Neural progenitor cell (in vitro differentiated cells): ENCODE data around the gene PLG. TPM values are rescaled to one million over a fixed set of nuclear protein-coding genes. Genes with fewer than 3 reads are reported as not detected.
"Not testable (repeated sequence)": the region's sequence is repeated elsewhere in the genome, so short reads cannot be mapped to it uniquely, and the experiment has no call there.

ENCODE experiments used
- DNase-seq: peaks from one replicate; pipeline ENCODE4 v3.0.0-alpha.2; 2016; ENCODE audit warnings: low spot score
- H2AFZ ChIP-seq: fragments of 200-600 bp; sonication (generic); replicated peaks from 2 replicates; pipeline ENCODE4 v1.6.1; 2016; ENCODE audit warnings: antibody characterized with exemption
- H3F3A ChIP-seq: fragments of 200-600 bp; sonication (generic); 2 replicates; pipeline ENCODE4 v1.6.1; 2016; ENCODE audit warnings: antibody characterized with exemption, low read depth
- H3K27ac ChIP-seq: fragments of 200-600 bp; sonication (generic); 2 replicates; pipeline ENCODE4 v1.5.1; 2016; ENCODE audit warnings: mild to moderate bottlenecking
- H3K27me3 ChIP-seq: fragments of 200-600 bp; sonication (generic); 2 replicates; pipeline ENCODE4 v1.6.1; 2016; ENCODE audit warnings: mild to moderate bottlenecking, moderate library complexity
- H3K36me3 ChIP-seq: fragments of 200-600 bp; sonication (generic); 2 replicates; pipeline ENCODE4 v1.5.1; 2016
- H3K4me1 ChIP-seq: fragments of 200-600 bp; sonication (generic); 2 replicates; pipeline ENCODE4 v1.6.1; 2016; ENCODE audit warnings: mixed run types
- H3K4me2 ChIP-seq: fragments of 200-600 bp; sonication (generic); 2 replicates; pipeline ENCODE4 v1.6.1; 2016
- H3K4me3 ChIP-seq: fragments of 200-600 bp; sonication (generic); 2 replicates; pipeline ENCODE4 v1.5.1; 2016
- H3K79me2 ChIP-seq: fragments of 200-600 bp; sonication (generic); 2 replicates; pipeline ENCODE4 v1.6.1; 2016; ENCODE audit warnings: low read depth
- H3K9ac ChIP-seq: fragments of 200-600 bp; sonication (generic); 2 replicates; pipeline ENCODE4 v1.6.1; 2016
- H3K9me3 ChIP-seq: fragments of 200-600 bp; sonication (generic); 2 replicates; pipeline ENCODE4 v1.5.1; 2016; ENCODE audit warnings: low read depth
- H4K20me1 ChIP-seq: fragments of 200-600 bp; sonication (generic); 2 replicates; pipeline ENCODE4 v1.6.1; 2016; ENCODE audit warnings: low read depth
- H3K27ac Mint-ChIP-seq: 3 replicates; pipeline ENCODE4 v1.8.0; 2021; ENCODE audit warnings: mixed read lengths
- H3K27me3 Mint-ChIP-seq: 2 replicates; pipeline ENCODE4 v1.8.0; 2022; ENCODE audit warnings: low read depth, mild to moderate bottlenecking, inconsistent platforms, moderate library complexity, mixed read lengths; ENCODE audit not compliant: insufficient read depth
- H3K36me3 Mint-ChIP-seq: 3 replicates; pipeline ENCODE4 v1.8.0; 2021; ENCODE audit warnings: mixed read lengths
- H3K4me1 Mint-ChIP-seq: 3 replicates; pipeline ENCODE4 v1.8.0; 2021; ENCODE audit warnings: mixed read lengths
- H3K4me3 Mint-ChIP-seq: 3 replicates; pipeline ENCODE4 v1.8.0; 2021; ENCODE audit warnings: mild to moderate bottlenecking, moderate library complexity, mixed read lengths
- H3K9me3 Mint-ChIP-seq: 3 replicates; pipeline ENCODE4 v1.8.0; 2020; ENCODE audit warnings: mixed read lengths
- CTCF ChIP-seq: fragments of 200-600 bp; sonication (generic); IDR thresholded peaks from 2 replicates; pipeline ENCODE4 v1.5.1; 2017; ENCODE audit warnings: antibody characterized with exemption, mild to moderate bottlenecking
- EZH2 ChIP-seq: fragments of 200-600 bp; sonication (generic); IDR thresholded peaks from 2 replicates; pipeline ENCODE4 v1.6.1; 2017; ENCODE audit warnings: antibody characterized with exemption, mild to moderate bottlenecking, moderate library complexity
- EZH2phosphoT487 ChIP-seq: fragments of 200-600 bp; sonication (generic); IDR thresholded peaks from 2 replicates; pipeline ENCODE4 v1.6.1; 2017; ENCODE audit warnings: antibody characterized with exemption
- total RNA-seq: library from RNA; depleted of rRNA; stranded (reverse); fragments of >200 nt; gene quantifications from 2 replicates; pipeline ENCODE4 v1.2.3, GENCODE V29; 2015; ENCODE audit warnings: low replicate concordance

PLG gene
- total RNA-seq, 1 donor from 2014 or later: not detected

- Mint-ChIP-seq H3K4me3 (no peak overlapping the region), H3K9me3 (peaks cover 6% of the 10 kb centered on the region), H3K36me3 (no peaks in the 10 kb centered on the region), H3K27me3 (no peaks in the 10 kb centered on the region), H3K27ac (no peak overlapping the region), H3K4me1 (no peaks in the 10 kb centered on the region)
- no peaks in the 10 kb centered on the region for H3F3A ChIP-seq
- H3K79me2 ChIP-seq: no peaks in the 10 kb centered on the region
- no peak overlapping the region for H3K9ac ChIP-seq
- no peaks in the 10 kb centered on the region for H3K4me1 ChIP-seq
- no peak overlapping the region for H3K4me2 ChIP-seq
- H3K4me3 ChIP-seq: no peak overlapping the region
- DNase-seq: no peak
- H4K20me1 ChIP-seq: no peaks in the 10 kb centered on the region
- no peak overlapping the region for H3K27ac ChIP-seq
- no peaks in the 10 kb centered on the region for H3K36me3 ChIP-seq
- no peak overlapping the region for H2AFZ ChIP-seq
- no peaks in the 10 kb centered on the region for H3K9me3 ChIP-seq
- H3K27me3 ChIP-seq: no peaks in the 10 kb centered on the region
- TF ChIP-seq EZH2phosphoT487: no peak
- peak; percentile 51 for TF ChIP-seq CTCF
Measured at GRCh38 chr6:160692369-160692959, 9.6 kb upstream of the PLG start.

DNA sequence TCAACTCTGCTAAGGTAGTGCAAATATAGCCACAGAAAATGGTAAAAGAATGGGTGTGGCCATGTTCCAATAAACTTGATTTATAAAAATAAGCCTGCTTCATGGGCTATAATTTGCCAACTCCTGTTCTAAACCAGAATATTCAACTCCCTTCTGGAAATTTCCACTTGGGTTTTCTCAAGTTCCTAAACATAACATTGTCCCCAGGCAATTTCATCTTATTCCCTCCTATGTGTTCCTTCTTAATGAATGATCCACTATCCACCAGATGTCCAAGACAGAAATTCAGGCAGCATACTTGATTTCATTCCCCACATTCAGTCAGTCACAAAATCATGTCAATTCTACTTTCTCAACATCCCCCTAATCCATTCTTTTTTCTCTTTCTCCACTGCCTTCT lies 7.0 kb upstream of the PLG start:
- not testable (repeated sequence) for H2AFZ ChIP-seq, H3K9me3 ChIP-seq

DNA sequence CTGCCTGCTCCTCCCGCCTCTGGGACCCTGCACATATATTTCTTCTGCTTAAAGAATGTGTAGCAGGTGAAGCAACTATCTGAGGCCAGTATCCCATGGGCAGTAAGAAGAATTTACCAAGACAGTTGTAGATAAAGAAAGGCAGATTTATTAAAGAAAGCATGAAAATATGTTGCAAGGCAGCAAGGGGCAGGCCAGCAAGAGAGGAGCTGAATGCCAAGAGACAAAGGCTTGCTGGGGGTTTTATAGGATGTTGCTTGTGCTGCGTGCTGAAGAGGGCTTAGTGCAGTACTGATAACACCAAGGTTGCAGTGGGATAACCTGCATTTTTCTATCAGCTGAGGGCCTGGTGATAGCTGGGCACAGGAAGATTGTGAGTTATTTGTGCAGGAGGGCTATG lies 6.4 kb upstream of the PLG start:
- not testable (repeated sequence) for H3K9me3 ChIP-seq, H3K4me3 ChIP-seq, H3K4me2 ChIP-seq, H3K4me1 ChIP-seq, H3K27ac Mint-ChIP-seq, H3K27ac ChIP-seq, H3K36me3 ChIP-seq, H3F3A ChIP-seq, H3K79me2 ChIP-seq, H3K9ac ChIP-seq, H3K27me3 Mint-ChIP-seq, H4K20me1 ChIP-seq, H3K36me3 Mint-ChIP-seq, H3K4me1 Mint-ChIP-seq, H3K27me3 ChIP-seq, DNase-seq, H3K4me3 Mint-ChIP-seq, H3K9me3 Mint-ChIP-seq, H2AFZ ChIP-seq

More for the DNA sequence above, 7.0 kb upstream of the PLG start:
- H3K9me3 Mint-ChIP-seq, H4K20me1 ChIP-seq, H3K27ac Mint-ChIP-seq, H3K27me3 Mint-ChIP-seq, H3K9ac ChIP-seq, H3K36me3 ChIP-seq, H3K4me1 ChIP-seq, H3F3A ChIP-seq, H3K79me2 ChIP-seq, H3K4me3 Mint-ChIP-seq, H3K27ac ChIP-seq, DNase-seq, H3K36me3 Mint-ChIP-seq, H3K4me2 ChIP-seq, H3K4me3 ChIP-seq, H3K4me1 Mint-ChIP-seq, H3K27me3 ChIP-seq: not testable (repeated sequence)

- H3K4me1 Mint-ChIP-seq, H3K4me3 Mint-ChIP-seq, H3K4me3 ChIP-seq, H3K36me3 Mint-ChIP-seq, H3K9ac ChIP-seq, H3K27me3 ChIP-seq, H3K9me3 ChIP-seq, H3K79me2 ChIP-seq, H3K27ac ChIP-seq, H3K9me3 Mint-ChIP-seq, H3K27me3 Mint-ChIP-seq, H3K4me2 ChIP-seq, H3F3A ChIP-seq, H3K36me3 ChIP-seq, DNase-seq, H3K27ac Mint-ChIP-seq, H3K4me1 ChIP-seq, H4K20me1 ChIP-seq, H2AFZ ChIP-seq: not testable (repeated sequence)
Measured at GRCh38 chr6:160696884-160697283, 5.2 kb upstream of the PLG start.

DNA sequence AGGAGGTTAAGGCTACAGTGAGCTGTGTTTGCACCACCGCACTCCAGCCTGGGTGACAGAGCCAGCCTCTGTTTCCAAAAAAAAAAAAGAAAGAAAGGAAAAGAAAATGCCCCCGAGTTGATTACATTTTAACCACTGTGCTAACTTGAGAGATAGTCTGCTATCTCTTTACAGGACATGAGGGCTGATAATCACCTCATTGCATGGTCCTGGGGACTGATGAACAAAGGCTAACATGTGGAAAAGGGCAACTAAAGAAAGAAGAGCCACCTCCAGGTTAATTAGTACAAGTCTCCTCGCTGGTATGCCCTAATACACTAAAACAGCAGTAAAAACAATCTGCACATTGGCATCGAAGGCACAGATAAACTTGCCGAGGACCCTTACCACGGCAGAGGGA lies 4.2 kb upstream of the PLG start:
- no peak overlapping the region for H3K9ac ChIP-seq
- DNase-seq: no peak
- H3K4me1 ChIP-seq: peaks cover 4% of the 10 kb centered on the region
- H3K27me3 Mint-ChIP-seq: no peaks in the 10 kb centered on the region
- no peaks in the 10 kb centered on the region for H3K36me3 ChIP-seq
- H3K9me3 Mint-ChIP-seq: peaks cover 6% of the 10 kb centered on the region
- H3K27me3 ChIP-seq: no peaks in the 10 kb centered on the region
- H3K4me3 ChIP-seq: no peak overlapping the region
- TF ChIP-seq EZH2phosphoT487 (no peak), CTCF (no peak), EZH2 (no peak)
- no peaks in the 10 kb centered on the region for H3K36me3 Mint-ChIP-seq
- no peak overlapping the region for H3K27ac ChIP-seq
- no peak overlapping the region for H3K4me2 ChIP-seq
- H3K79me2 ChIP-seq: no peaks in the 10 kb centered on the region
- H3K4me1 Mint-ChIP-seq: no peaks in the 10 kb centered on the region
- H3F3A ChIP-seq: no peaks in the 10 kb centered on the region
- H3K9me3 ChIP-seq: no peaks in the 10 kb centered on the region
- H2AFZ ChIP-seq: no peak overlapping the region
- H4K20me1 ChIP-seq: no peaks in the 10 kb centered on the region
- H3K27ac Mint-ChIP-seq: no peak overlapping the region
- H3K4me3 Mint-ChIP-seq: no peak overlapping the region

DNA sequence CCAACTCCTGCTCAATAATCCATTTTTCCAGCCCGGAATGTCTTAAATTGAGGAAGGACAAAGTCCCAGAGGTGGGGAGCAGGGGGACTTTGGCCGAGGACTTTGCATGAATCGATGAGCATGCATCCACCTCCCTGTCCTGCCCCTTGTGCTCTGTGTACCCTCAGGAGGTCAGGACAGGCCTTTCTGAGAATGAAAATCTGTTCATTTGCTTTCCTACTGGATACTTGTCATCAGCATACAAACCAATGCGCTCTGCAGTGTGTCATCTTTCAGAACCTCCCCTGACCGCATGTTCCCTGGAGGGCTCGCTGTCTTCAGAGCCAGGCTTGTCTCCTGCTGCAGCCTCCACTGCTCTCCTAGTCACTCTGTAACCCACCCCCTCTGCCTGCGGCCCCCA lies 2.6 kb downstream of the PLG start:
- H3K79me2 ChIP-seq, H3K4me3 Mint-ChIP-seq, H3K36me3 ChIP-seq, H2AFZ ChIP-seq, H3K36me3 Mint-ChIP-seq, DNase-seq, H3K9me3 ChIP-seq, H3K4me2 ChIP-seq, H3K27ac Mint-ChIP-seq, H3K4me1 Mint-ChIP-seq, H4K20me1 ChIP-seq, H3K4me3 ChIP-seq, H3K9me3 Mint-ChIP-seq, H3K27ac ChIP-seq, H3K27me3 Mint-ChIP-seq, H3K4me1 ChIP-seq, H3F3A ChIP-seq, H3K9ac ChIP-seq, H3K27me3 ChIP-seq: not testable (repeated sequence)

- not testable (repeated sequence) for H3K9ac ChIP-seq, H3K79me2 ChIP-seq, H3K4me3 ChIP-seq, H3K4me2 ChIP-seq, H3K4me3 Mint-ChIP-seq, H3K27ac ChIP-seq, H3K4me1 Mint-ChIP-seq, H3K27ac Mint-ChIP-seq, DNase-seq, H3K36me3 ChIP-seq, H3K27me3 ChIP-seq, H3K9me3 Mint-ChIP-seq, H3K9me3 ChIP-seq, H3F3A ChIP-seq, H2AFZ ChIP-seq, H3K36me3 Mint-ChIP-seq, H4K20me1 ChIP-seq, H3K27me3 Mint-ChIP-seq, H3K4me1 ChIP-seq
Measured at GRCh38 chr6:160708993-160709392, 6.9 kb downstream of the PLG start.
